Breast epithelium (tissue), 3 donors: Measurements from ENCODE around the gene DAPK3.

Source experiments
- CTCF ChIP-seq, 3 donors: fragments of 450-650 bp; IDR thresholded peaks; one replicate each; pipeline ENCODE4 v1.5.1; 2016 to 2017; ENCODE audit warnings: antibody characterized with exemption in 3 of 3, mild to moderate bottlenecking in 3 of 3, moderate library complexity in 3 of 3
- POLR2A ChIP-seq: fragments of 450-650 bp; IDR thresholded peaks from one replicate; pipeline ENCODE4 v1.6.1; 2016; ENCODE audit warnings: antibody characterized with exemption, mild to moderate bottlenecking, moderate library complexity
- POLR2AphosphoS5 ChIP-seq, 3 donors: sonication (generic); formaldehyde crosslinking; IDR thresholded peaks; one replicate each; pipeline ENCODE4 v1.6.1; 2017; ENCODE audit warnings: antibody characterized with exemption in 3 of 3

GRCh38 chr19:3977242-3978143 lies 6.6 kb upstream of the DAPK3 start:
- TF ChIP-seq POLR2A = no peak
- TF ChIP-seq CTCF (IDR thresholded peaks at IDR 0.05) = peak in 1 of 3 donors; percentile 13
- peak in 1 of 3 donors; percentile 23 for TF ChIP-seq POLR2AphosphoS5 (IDR thresholded peaks at IDR 0.05)
